ENCODE measurements around the gene ASTN2.

Gene ASTN2

GRCh38 chr9:117307701-117308100 lies 107.2 kb downstream of the ASTN2 start:
- TF ChIP-seq CTCF (IDR thresholded peaks at IDR 0.05; ENCODE audit: low read depth, low read length, missing control alignments) = no peak
- no peak overlapping the region for H3K4me3 ChIP-seq (ENCODE audit: low read depth, low read length)
- no peak for DNase-seq (ENCODE audit: low read depth)

- no peak overlapping the region for H3K4me3 ChIP-seq (ENCODE audit: low read depth, low read length)
- DNase-seq (ENCODE audit: low read depth) = no peak
- no peak for TF ChIP-seq CTCF (IDR thresholded peaks at IDR 0.05; ENCODE audit: low read depth, low read length, missing control alignments)
These were observed 108.8 kb downstream of the ASTN2 start for GRCh38 chr9:117306032-117306431.

GRCh38 chr9:117305454-117305853 lies 109.4 kb downstream of the ASTN2 start:
- no peak for DNase-seq (ENCODE audit: low read depth)
- TF ChIP-seq CTCF (IDR thresholded peaks at IDR 0.05; ENCODE audit: low read depth, low read length, missing control alignments) = no peak

GRCh38 chr9:117304549-117304948 lies 110.3 kb downstream of the ASTN2 start:
- no peak for DNase-seq (ENCODE audit: low read depth)
- TF ChIP-seq CTCF (IDR thresholded peaks at IDR 0.05; ENCODE audit: low read depth, low read length, missing control alignments) = no peak
- no peak overlapping the region for H3K4me3 ChIP-seq (ENCODE audit: low read depth, low read length)

More at GRCh38 chr9:117305454-117305853, 109.4 kb downstream of the ASTN2 start:
- no peak overlapping the region for H3K4me3 ChIP-seq (ENCODE audit: low read depth, low read length)

GRCh38 chr9:117303643-117304230 lies 111.1 kb downstream of the ASTN2 start:
- H3K4me3 ChIP-seq (ENCODE audit: low read depth, low read length) = no peak overlapping the region
- TF ChIP-seq CTCF (IDR thresholded peaks at IDR 0.05; ENCODE audit: low read depth, low read length, missing control alignments) = no peak
- no peak for DNase-seq (ENCODE audit: low read depth)

- DNase-seq (ENCODE audit: low read depth) = no peak
- TF ChIP-seq CTCF (IDR thresholded peaks at IDR 0.05; ENCODE audit: low read depth, low read length, missing control alignments) = no peak
- no peak overlapping the region for H3K4me3 ChIP-seq (ENCODE audit: low read depth, low read length)
These were observed 112.4 kb downstream of the ASTN2 start for GRCh38 chr9:117302487-117302886.

GRCh38 chr9:117300371-117301110 lies 114.3 kb downstream of the ASTN2 start:
- H3K4me3 ChIP-seq (ENCODE audit: low read depth, low read length) = no peak overlapping the region
- DNase-seq (ENCODE audit: low read depth) = no peak
- no peak for TF ChIP-seq CTCF (IDR thresholded peaks at IDR 0.05; ENCODE audit: low read depth, low read length, missing control alignments)

Measured in GM12864 (cell line).